H9 (cell line): Measurements from ENCODE around the gene KRTAP19-2. TPM values are rescaled to one million over a fixed set of nuclear protein-coding genes. Genes with fewer than 3 reads are reported as not detected.

ENCODE experiments used
- DNase-seq: peaks from one replicate; pipeline ENCODE4 v3.0.0-alpha.2; 2017
- H2AFZ ChIP-seq: one replicate; pipeline ENCODE4 v1.6.1; 2013; ENCODE audit warnings: mild to moderate bottlenecking, low read length, control low read depth, moderate library complexity
- H2AK5ac ChIP-seq: 2 replicates; pipeline ENCODE4 v1.6.1; 2013; ENCODE audit warnings: low read length, control low read depth, mixed read lengths; ENCODE audit not compliant: insufficient read length
- H2BK120ac ChIP-seq: one replicate; pipeline ENCODE4 v1.6.1; 2013; ENCODE audit warnings: low read depth, mild to moderate bottlenecking, low read length, control low read depth, inconsistent platforms; ENCODE audit not compliant: poor library complexity, severe bottlenecking
- H2BK12ac ChIP-seq: 2 replicates; pipeline ENCODE4 v1.6.1; 2013; ENCODE audit warnings: low read length, control low read depth, mixed read lengths, low read depth; ENCODE audit not compliant: insufficient read length
- H2BK15ac ChIP-seq: 2 replicates; pipeline ENCODE4 v1.6.1; 2013; ENCODE audit warnings: low read depth, low read length, control low read depth
- H2BK20ac ChIP-seq: one replicate; pipeline ENCODE4 v1.6.1; 2013; ENCODE audit warnings: low read depth, mild to moderate bottlenecking, low read length, control low read depth, inconsistent platforms; ENCODE audit not compliant: poor library complexity, severe bottlenecking
- H2BK5ac ChIP-seq: 2 replicates; pipeline ENCODE4 v1.6.1; 2013; ENCODE audit warnings: low read length, control low read depth, mixed read lengths; ENCODE audit not compliant: insufficient read length
- H3K14ac ChIP-seq: 2 replicates; pipeline ENCODE4 v1.6.1; 2013; ENCODE audit warnings: low read length, control low read depth; ENCODE audit not compliant: insufficient read depth
- H3K18ac ChIP-seq: 2 replicates; pipeline ENCODE4 v1.6.1; 2013; ENCODE audit warnings: low read depth, mild to moderate bottlenecking, mixed read lengths, low read length, control low read depth; ENCODE audit not compliant: insufficient read length
- H3K23ac ChIP-seq: 2 replicates; pipeline ENCODE4 v1.6.1; 2013; ENCODE audit warnings: low read length, control low read depth, mixed read lengths, low read depth; ENCODE audit not compliant: insufficient read length
- H3K23me2 ChIP-seq: 2 replicates; pipeline ENCODE4 v1.6.1; 2013; ENCODE audit warnings: low read depth, mild to moderate bottlenecking, mixed read lengths, low read length, control low read depth; ENCODE audit not compliant: insufficient read length, poor library complexity, severe bottlenecking
- H3K27ac ChIP-seq: 2 replicates; pipeline ENCODE4 v1.5.1; 2013; ENCODE audit warnings: low read length, control low read depth, mixed read lengths, low read depth; ENCODE audit not compliant: insufficient read length
- H3K27me3 ChIP-seq: 2 replicates; pipeline ENCODE4 v1.6.1; 2013; ENCODE audit warnings: low read length, control low read depth, inconsistent platforms; ENCODE audit not compliant: insufficient read depth
- H3K4ac ChIP-seq: 2 replicates; pipeline ENCODE4 v1.6.1; 2013; ENCODE audit warnings: low read depth, mild to moderate bottlenecking, control low read depth, inconsistent platforms, low read length, moderate library complexity
- H3K4me1 ChIP-seq: 2 replicates; pipeline ENCODE4 v1.6.1; 2013; ENCODE audit warnings: low read length, control low read depth, inconsistent platforms; ENCODE audit not compliant: insufficient read depth
- H3K4me2 ChIP-seq: 2 replicates; pipeline ENCODE4 v1.6.1; 2013; ENCODE audit warnings: low read length, control low read depth, mixed read lengths; ENCODE audit not compliant: insufficient read length, insufficient read depth
- H3K56ac ChIP-seq: 2 replicates; pipeline ENCODE4 v1.6.1; 2013; ENCODE audit warnings: low read depth, mild to moderate bottlenecking, mixed read lengths, low read length, control low read depth; ENCODE audit not compliant: insufficient read length
- H3K79me1 ChIP-seq: 2 replicates; pipeline ENCODE4 v1.6.1; 2013; ENCODE audit warnings: low read depth, mild to moderate bottlenecking, moderate library complexity, low read length, control low read depth, inconsistent platforms; ENCODE audit not compliant: insufficient read depth, poor library complexity, severe bottlenecking
- H3K79me2 ChIP-seq: 2 replicates; pipeline ENCODE4 v1.6.1; 2013; ENCODE audit warnings: low read length, control low read depth, inconsistent platforms; ENCODE audit not compliant: insufficient read depth
- H3K9ac ChIP-seq: 2 replicates; pipeline ENCODE4 v1.6.1; 2013; ENCODE audit warnings: low read length, control low read depth, mixed read lengths; ENCODE audit not compliant: insufficient read length; ENCODE audit errors: extremely low read depth
- H3K9me3 ChIP-seq: one replicate; pipeline ENCODE4 v1.6.1; 2013; ENCODE audit warnings: low read depth, low read length, inconsistent platforms; ENCODE audit not compliant: control insufficient read depth
- H3T11ph ChIP-seq: one replicate; pipeline ENCODE4 v1.6.1; 2013; ENCODE audit warnings: mild to moderate bottlenecking, low read length, control low read depth, inconsistent platforms
- H4K20me1 ChIP-seq: one replicate; pipeline ENCODE4 v1.6.1; 2013; ENCODE audit not compliant: control insufficient read depth, insufficient read length, insufficient read depth
- H4K5ac ChIP-seq: 2 replicates; pipeline ENCODE4 v1.6.1; 2013; ENCODE audit warnings: low read depth, mild to moderate bottlenecking, mixed read lengths, low read length, control low read depth; ENCODE audit not compliant: insufficient read length
- H4K8ac ChIP-seq: replicated peaks from 2 replicates; pipeline ENCODE4 v1.6.1; 2013; ENCODE audit warnings: low read length, control low read depth, mixed read lengths, low read depth; ENCODE audit not compliant: insufficient read length
- H4K91ac ChIP-seq: 2 replicates; pipeline ENCODE4 v1.6.1; 2013; ENCODE audit warnings: low read depth, mild to moderate bottlenecking, moderate library complexity, mixed read lengths, low read length, control low read depth; ENCODE audit not compliant: insufficient read length
- H3K27ac Mint-ChIP-seq, 3 experiments: 2 replicates in 2 of 3; 3 replicates in 1 of 3; pipeline ENCODE4 v1.8.0; 2020 to 2021; ENCODE audit warnings: mixed read lengths in 3 of 3, mild to moderate bottlenecking in 1 of 3, moderate library complexity in 1 of 3
- H3K27me3 Mint-ChIP-seq: 2 replicates; pipeline ENCODE4 v1.8.0; 2021; ENCODE audit warnings: low read depth, mild to moderate bottlenecking, moderate library complexity, mixed read lengths
- H3K36me3 Mint-ChIP-seq, 3 experiments: 2 replicates in 2 of 3; 3 replicates in 1 of 3; pipeline ENCODE4 v1.8.0; 2020 to 2021; ENCODE audit warnings: low read depth in 3 of 3, mixed read lengths in 3 of 3; ENCODE audit not compliant: insufficient read depth in 1 of 3
- H3K4me1 Mint-ChIP-seq, 2 experiments: 2 replicates each; pipeline ENCODE4 v1.8.0; 2020; ENCODE audit warnings: mixed read lengths in 2 of 2
- H3K4me3 Mint-ChIP-seq, 2 experiments: 2 replicates in 1 of 2; 3 replicates in 1 of 2; pipeline ENCODE4 v1.8.0; 2020 to 2021; ENCODE audit warnings: mild to moderate bottlenecking in 2 of 2, mixed read lengths in 2 of 2, moderate library complexity in 1 of 2
- H3K9me3 Mint-ChIP-seq, 2 experiments: 2 replicates in 1 of 2; 3 replicates in 1 of 2; pipeline ENCODE4 v1.8.0; 2020; ENCODE audit warnings: mild to moderate bottlenecking in 2 of 2, mixed read lengths in 2 of 2, moderate library complexity in 1 of 2
- WGBS: extraction: QIAGEN DNeasy Blood & Tissue Kit; methylation state at CpG from one replicate; pipeline ENCODE4 v1.1.7; 2013; ENCODE audit warnings: missing lambda C conversion rate, low lambda C conversion rate, mixed read lengths; ENCODE audit not compliant: insufficient read length; ENCODE audit errors: extremely low coverage; 5-methylcytosine and 5-hydroxymethylcytosine counted together
- total RNA-seq: library from RNA; stranded (reverse); gene quantifications from 2 replicates; pipeline ENCODE4 v1.2.1, GENCODE V29; 2021
- TF ChIP-seq, protein P1 (sequence below): fragments of 200-600 bp; sonication (generic); conservative IDR thresholded peaks from 3 replicates; pipeline ENCODE4 v1.8.0; 2021; ENCODE audit warnings: antibody characterized with exemption, mild to moderate bottlenecking

The KRTAP19-2 gene
- total RNA-seq, 1 experiment from 2014 or later, result not detected

- H2BK15ac ChIP-seq, result no peak overlapping the region
- H3T11ph ChIP-seq, result no peak overlapping the region
- no peaks in the 10 kb centered on the region for H3K23me2 ChIP-seq
- no peak overlapping the region for H3K23ac ChIP-seq
- H4K20me1 ChIP-seq, result no peaks in the 10 kb centered on the region
- H4K5ac ChIP-seq, result no peak overlapping the region
- Mint-ChIP-seq H3K27me3 (no peaks in the 10 kb centered on the region), H3K27ac (no peak overlapping the region), H3K36me3 (no peaks in the 10 kb centered on the region), H3K4me3 (no peak overlapping the region), H3K9me3 (no peaks in the 10 kb centered on the region), H3K4me1 (no peaks in the 10 kb centered on the region)
- no peak overlapping the region for H3K9ac ChIP-seq
- no peak overlapping the region for H3K4me2 ChIP-seq
- no peak overlapping the region for H2AFZ ChIP-seq
- H2BK5ac ChIP-seq, result no peak overlapping the region
- H3K79me2 ChIP-seq, result no peaks in the 10 kb centered on the region
- no peak overlapping the region for H2AK5ac ChIP-seq
- no peak overlapping the region for H3K4ac ChIP-seq
- no peaks in the 10 kb centered on the region for H3K9me3 ChIP-seq
- no peak overlapping the region for H2BK20ac ChIP-seq
- H4K8ac ChIP-seq, result no peak overlapping the region
- TF ChIP-seq, protein P1, sequence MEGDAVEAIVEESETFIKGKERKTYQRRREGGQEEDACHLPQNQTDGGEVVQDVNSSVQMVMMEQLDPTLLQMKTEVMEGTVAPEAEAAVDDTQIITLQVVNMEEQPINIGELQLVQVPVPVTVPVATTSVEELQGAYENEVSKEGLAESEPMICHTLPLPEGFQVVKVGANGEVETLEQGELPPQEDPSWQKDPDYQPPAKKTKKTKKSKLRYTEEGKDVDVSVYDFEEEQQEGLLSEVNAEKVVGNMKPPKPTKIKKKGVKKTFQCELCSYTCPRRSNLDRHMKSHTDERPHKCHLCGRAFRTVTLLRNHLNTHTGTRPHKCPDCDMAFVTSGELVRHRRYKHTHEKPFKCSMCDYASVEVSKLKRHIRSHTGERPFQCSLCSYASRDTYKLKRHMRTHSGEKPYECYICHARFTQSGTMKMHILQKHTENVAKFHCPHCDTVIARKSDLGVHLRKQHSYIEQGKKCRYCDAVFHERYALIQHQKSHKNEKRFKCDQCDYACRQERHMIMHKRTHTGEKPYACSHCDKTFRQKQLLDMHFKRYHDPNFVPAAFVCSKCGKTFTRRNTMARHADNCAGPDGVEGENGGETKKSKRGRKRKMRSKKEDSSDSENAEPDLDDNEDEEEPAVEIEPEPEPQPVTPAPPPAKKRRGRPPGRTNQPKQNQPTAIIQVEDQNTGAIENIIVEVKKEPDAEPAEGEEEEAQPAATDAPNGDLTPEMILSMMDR, result no peak
- no peak overlapping the region for H4K91ac ChIP-seq
- H3K79me1 ChIP-seq, result no peaks in the 10 kb centered on the region
- H3K56ac ChIP-seq, result no peak overlapping the region
- H3K27ac ChIP-seq, result no peak overlapping the region
- no peak overlapping the region for H2BK120ac ChIP-seq
- H3K18ac ChIP-seq, result no peak overlapping the region
- H3K14ac ChIP-seq, result no peak overlapping the region
- no peak overlapping the region for H2BK12ac ChIP-seq
- no peaks in the 10 kb centered on the region for H3K27me3 ChIP-seq
- DNase-seq, result no peak
- no CpG with 5 or more reads among the region's 6 CpGs for WGBS
- no peaks in the 10 kb centered on the region for H3K4me1 ChIP-seq
These were observed 18.1 kb downstream of the KRTAP19-2 start for GRCh38 chr21:30468900-30469714.
